ENCODE data around the gene TM4SF5. TPM values are rescaled to one million over a fixed set of nuclear protein-coding genes. Genes with fewer than 3 reads are reported as not detected.

TM4SF5 gene
- total RNA-seq, 1 experiment from 2014 or later, result not detected

- H3K27me3 Mint-ChIP-seq (ENCODE audit: insufficient read depth, unreplicated experiment), result peaks cover 63% of the 10 kb centered on the region
- TF ChIP-seq CTCF (IDR thresholded peaks at IDR 0.05; ENCODE audit: unreplicated experiment), result no peak
- BruUV-seq (replicated peaks), result no TSS peak
- intact Hi-C loops (cut with micrococcal nuclease), result no loop called here
- H3K4me3 Mint-ChIP-seq (ENCODE audit: unreplicated experiment), result no peak overlapping the region
- no peaks in the 10 kb centered on the region for H3K9me3 Mint-ChIP-seq (ENCODE audit: unreplicated experiment)
- no peak overlapping the region for H3K27ac Mint-ChIP-seq (ENCODE audit: low read depth, unreplicated experiment)
- H3K4me1 Mint-ChIP-seq (ENCODE audit: insufficient read depth, unreplicated experiment), result no peaks in the 10 kb centered on the region
- no peaks in the 10 kb centered on the region for H3K36me3 Mint-ChIP-seq (ENCODE audit: insufficient read depth, unreplicated experiment)
- ChIA-PET CTCF (no interaction called here), POLR2A (interaction anchor here (0.6 to 1.6 kb wide), 3 partner anchors 15 to 43 kb away, joined by 3 to 4 read pairs (median 3); partner anchors contain the start of gene ARRB2)
- DNase-seq (ENCODE audit: unreplicated experiment), result no peak
Observed at GRCh38 chr17:4753392-4753791, 18.3 kb upstream of the TM4SF5 start.

GRCh38 chr17:4759776-4760236 lies 11.9 kb upstream of the TM4SF5 start:
- no TSS peak for BruUV-seq (replicated peaks)
- TF ChIP-seq CTCF (IDR thresholded peaks at IDR 0.05; ENCODE audit: unreplicated experiment), result no peak
- H3K27ac Mint-ChIP-seq (ENCODE audit: low read depth, unreplicated experiment), result no peak overlapping the region
- H3K9me3 Mint-ChIP-seq (ENCODE audit: unreplicated experiment), result no peaks in the 10 kb centered on the region
- H3K4me1 Mint-ChIP-seq (ENCODE audit: insufficient read depth, unreplicated experiment), result no peaks in the 10 kb centered on the region
- intact Hi-C loops (cut with micrococcal nuclease), result no loop called here
- no peak overlapping the region for H3K4me3 Mint-ChIP-seq (ENCODE audit: unreplicated experiment)
- peaks cover 26% of the 10 kb centered on the region for H3K27me3 Mint-ChIP-seq (ENCODE audit: insufficient read depth, unreplicated experiment)
- H3K36me3 Mint-ChIP-seq (ENCODE audit: insufficient read depth, unreplicated experiment), result no peaks in the 10 kb centered on the region
- CTCF ChIA-PET, result no interaction called here
- no peak for DNase-seq (ENCODE audit: unreplicated experiment)
- POLR2A ChIA-PET, result no interaction called here

- Mint-ChIP-seq H3K9me3 (ENCODE audit: unreplicated experiment) (no peaks in the 10 kb centered on the region), H3K36me3 (ENCODE audit: insufficient read depth, unreplicated experiment) (no peaks in the 10 kb centered on the region), H3K27ac (ENCODE audit: low read depth, unreplicated experiment) (no peak overlapping the region), H3K4me1 (ENCODE audit: insufficient read depth, unreplicated experiment) (no peaks in the 10 kb centered on the region), H3K4me3 (ENCODE audit: unreplicated experiment) (no peak overlapping the region), H3K27me3 (ENCODE audit: insufficient read depth, unreplicated experiment) (peaks cover 18% of the 10 kb centered on the region)
- BruUV-seq (replicated peaks), result no TSS peak
- intact Hi-C loops (cut with micrococcal nuclease), result no loop called here
- ChIA-PET CTCF (no interaction called here), POLR2A (interaction anchor here (0.6 kb wide), 1 partner anchor 17 kb away, joined by 3 read pairs; no protein-coding TSS in a partner anchor)
- no peak for DNase-seq (ENCODE audit: unreplicated experiment)
- TF ChIP-seq CTCF (IDR thresholded peaks at IDR 0.05; ENCODE audit: unreplicated experiment), result no peak
Observed at GRCh38 chr17:4764595-4764994, 7.1 kb upstream of the TM4SF5 start.

- peaks cover 18% of the 10 kb centered on the region for H3K27me3 Mint-ChIP-seq (ENCODE audit: insufficient read depth, unreplicated experiment)
- H3K27ac Mint-ChIP-seq (ENCODE audit: low read depth, unreplicated experiment), result no peak overlapping the region
- POLR2A ChIA-PET, result no interaction called here
- no peaks in the 10 kb centered on the region for H3K9me3 Mint-ChIP-seq (ENCODE audit: unreplicated experiment)
- no peaks in the 10 kb centered on the region for H3K4me1 Mint-ChIP-seq (ENCODE audit: insufficient read depth, unreplicated experiment)
- CTCF ChIA-PET, result interaction anchor here (0.6 kb wide), 1 partner anchor 116 kb away, joined by 3 read pairs; no protein-coding TSS in a partner anchor
- no peak overlapping the region for H3K4me3 Mint-ChIP-seq (ENCODE audit: unreplicated experiment)
- no peaks in the 10 kb centered on the region for H3K36me3 Mint-ChIP-seq (ENCODE audit: insufficient read depth, unreplicated experiment)
- intact Hi-C loops (cut with micrococcal nuclease), result no loop called here
- no TSS peak for BruUV-seq (replicated peaks)
- TF ChIP-seq CTCF (IDR thresholded peaks at IDR 0.05; ENCODE audit: unreplicated experiment), result no peak
- DNase-seq (ENCODE audit: unreplicated experiment), result no peak
Observed at GRCh38 chr17:4766201-4766600, 5.5 kb upstream of the TM4SF5 start.
